HL-60 (cell line): Measurements from ENCODE around the gene KLF16.

Source experiments
- DNase-seq, 2 experiments: peaks; one replicate each; pipeline ENCODE4 v3.0.0-alpha.2; 2010 to 2020; ENCODE audit warnings: low read depth in 1 of 2, low spot score in 1 of 2
- H3K27ac ChIP-seq: fragments of 250-450 bp; sonication (Bioruptor Pico); replicated peaks from 2 replicates; pipeline ENCODE4 v1.5.1; 2020; ENCODE audit warnings: mild to moderate bottlenecking, moderate library complexity
- H3K27me3 ChIP-seq: fragments of 250-450 bp; sonication (Bioruptor Pico); 2 replicates; pipeline ENCODE4 v1.5.1; 2021; ENCODE audit warnings: mild to moderate bottlenecking, moderate library complexity; ENCODE audit not compliant: insufficient read depth, poor library complexity, severe bottlenecking
- H3K4me3 ChIP-seq: replicated peaks from 2 replicates; pipeline ENCODE4 v1.5.1; 2011; ENCODE audit warnings: mild to moderate bottlenecking, control low read depth, low read length; ENCODE audit not compliant: insufficient read depth
- CTCF ChIP-seq: IDR thresholded peaks from one replicate; pipeline ENCODE4 v1.5.1; 2011; ENCODE audit warnings: low read length, control low read depth, inconsistent platforms; ENCODE audit not compliant: insufficient read depth
- GABPA ChIP-seq: IDR thresholded peaks from 2 replicates; pipeline ENCODE4 v1.6.1; 2012; ENCODE audit warnings: low read depth
- POLR2AphosphoS5 ChIP-seq: IDR thresholded peaks from 2 replicates; pipeline ENCODE4 v1.6.1; 2012; ENCODE audit warnings: low read depth
- SPI1 ChIP-seq: IDR thresholded peaks from 2 replicates; pipeline ENCODE4 v1.6.1; 2012; ENCODE audit warnings: low read depth, mild to moderate bottlenecking, borderline replicate concordance
- TF ChIP-seq, protein P1 (sequence below): IDR thresholded peaks from 2 replicates; pipeline ENCODE4 v1.6.1; 2012; ENCODE audit warnings: low read depth; ENCODE audit not compliant: insufficient replicate concordance

KLF16 gene

GRCh38 chr19:1818549-1819195, 44.7 kb downstream of the KLF16 start:
- Histone ChIP-seq H3K4me3 (no peak overlapping the region), H3K27ac (no peak overlapping the region), H3K27me3 (no peaks in the 10 kb centered on the region)
- TF ChIP-seq POLR2AphosphoS5 = no peak
- TF ChIP-seq, protein P1, sequence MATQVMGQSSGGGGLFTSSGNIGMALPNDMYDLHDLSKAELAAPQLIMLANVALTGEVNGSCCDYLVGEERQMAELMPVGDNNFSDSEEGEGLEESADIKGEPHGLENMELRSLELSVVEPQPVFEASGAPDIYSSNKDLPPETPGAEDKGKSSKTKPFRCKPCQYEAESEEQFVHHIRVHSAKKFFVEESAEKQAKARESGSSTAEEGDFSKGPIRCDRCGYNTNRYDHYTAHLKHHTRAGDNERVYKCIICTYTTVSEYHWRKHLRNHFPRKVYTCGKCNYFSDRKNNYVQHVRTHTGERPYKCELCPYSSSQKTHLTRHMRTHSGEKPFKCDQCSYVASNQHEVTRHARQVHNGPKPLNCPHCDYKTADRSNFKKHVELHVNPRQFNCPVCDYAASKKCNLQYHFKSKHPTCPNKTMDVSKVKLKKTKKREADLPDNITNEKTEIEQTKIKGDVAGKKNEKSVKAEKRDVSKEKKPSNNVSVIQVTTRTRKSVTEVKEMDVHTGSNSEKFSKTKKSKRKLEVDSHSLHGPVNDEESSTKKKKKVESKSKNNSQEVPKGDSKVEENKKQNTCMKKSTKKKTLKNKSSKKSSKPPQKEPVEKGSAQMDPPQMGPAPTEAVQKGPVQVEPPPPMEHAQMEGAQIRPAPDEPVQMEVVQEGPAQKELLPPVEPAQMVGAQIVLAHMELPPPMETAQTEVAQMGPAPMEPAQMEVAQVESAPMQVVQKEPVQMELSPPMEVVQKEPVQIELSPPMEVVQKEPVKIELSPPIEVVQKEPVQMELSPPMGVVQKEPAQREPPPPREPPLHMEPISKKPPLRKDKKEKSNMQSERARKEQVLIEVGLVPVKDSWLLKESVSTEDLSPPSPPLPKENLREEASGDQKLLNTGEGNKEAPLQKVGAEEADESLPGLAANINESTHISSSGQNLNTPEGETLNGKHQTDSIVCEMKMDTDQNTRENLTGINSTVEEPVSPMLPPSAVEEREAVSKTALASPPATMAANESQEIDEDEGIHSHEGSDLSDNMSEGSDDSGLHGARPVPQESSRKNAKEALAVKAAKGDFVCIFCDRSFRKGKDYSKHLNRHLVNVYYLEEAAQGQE = no peak
- TF ChIP-seq SPI1 = no peak
- no peak for TF ChIP-seq GABPA
- no peak for TF ChIP-seq CTCF
- no peak for DNase-seq

- Histone ChIP-seq H3K27me3 (no peaks in the 10 kb centered on the region), H3K27ac (no peak overlapping the region)
These were observed 45.7 kb downstream of the KLF16 start for GRCh38 chr19:1817553-1818179.

DNA sequence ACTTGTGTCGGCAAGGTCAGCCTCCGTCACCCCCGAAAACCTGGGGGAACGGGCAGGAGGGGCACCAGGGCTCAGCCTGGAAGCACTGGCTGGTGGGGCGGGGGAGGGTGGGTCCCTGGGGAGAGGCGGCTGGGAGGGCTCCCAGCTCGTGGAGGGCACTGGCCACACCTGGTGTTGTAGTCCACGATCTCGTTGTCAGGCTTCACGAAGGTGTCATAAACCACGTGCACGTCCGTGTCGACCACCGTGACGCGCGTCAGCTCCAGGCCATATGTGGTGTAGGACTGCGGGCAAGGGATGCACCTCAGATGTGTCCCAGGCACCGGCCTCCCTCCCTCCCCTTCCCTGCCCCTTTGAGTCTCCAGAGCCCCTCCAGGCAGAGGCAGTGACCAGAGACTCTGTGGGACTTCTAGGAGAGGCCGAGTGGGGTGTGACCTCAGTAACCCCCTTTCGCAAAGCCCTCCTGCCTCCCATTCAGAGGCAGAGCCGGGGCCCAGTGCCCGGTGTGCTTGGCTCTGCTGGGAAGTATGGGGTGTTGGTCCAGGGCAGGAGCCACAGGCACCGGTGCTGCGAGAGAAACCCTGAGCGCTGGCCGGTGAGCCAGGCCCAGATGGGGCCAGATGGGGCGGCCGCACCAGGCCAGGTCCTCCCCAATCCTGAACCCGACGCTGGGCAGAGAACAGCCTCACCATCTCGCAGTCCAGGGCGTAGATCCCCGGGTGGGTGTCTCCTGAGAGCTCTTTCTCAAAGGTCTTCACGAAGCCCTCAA, 46.7 kb downstream of the KLF16 start:
- Histone ChIP-seq H3K27me3 (no peaks in the 10 kb centered on the region), H3K27ac (no peak overlapping the region), H3K4me3 (no peak overlapping the region)
- DNase-seq = no peak
- no peak for TF ChIP-seq GABPA
- TF ChIP-seq, protein P1 = no peak
- no peak for TF ChIP-seq SPI1
- TF ChIP-seq POLR2AphosphoS5 = no peak
- no peak for TF ChIP-seq CTCF

More at GRCh38 chr19:1817553-1818179, 45.7 kb downstream of the KLF16 start:
- H3K4me3 ChIP-seq = no peak overlapping the region
- no peak for TF ChIP-seq GABPA
- no peak for DNase-seq
